Measurements from ENCODE around the gene CHST8. TPM values are rescaled to one million over a fixed set of nuclear protein-coding genes. Genes with fewer than 3 reads are reported as not detected.

CHST8 gene
- total RNA-seq, 1 experiment from 2014 or later = 2.3 TPM

GRCh38 chr19:33749016-33749415 lies 127.3 kb downstream of the CHST8 start:
- Histone ChIP-seq H3K9me3 (ENCODE audit: low read depth, low read length, poor library complexity, severe bottlenecking) (no peaks in the 10 kb centered on the region), H3K36me3 (ENCODE audit: insufficient read depth, low read length, poor library complexity, severe bottlenecking) (no peaks in the 10 kb centered on the region), H3K27me3 (replicated peaks; ENCODE audit: insufficient read depth, low read depth, low read length, poor library complexity) (peaks cover 4% of the 10 kb centered on the region), H3K4me3 (ENCODE audit: low read depth, low read length, poor library complexity, severe bottlenecking) (no peak overlapping the region), H3K4me1 (ENCODE audit: insufficient read depth, low read length, poor library complexity, severe bottlenecking) (peaks cover 16% of the 10 kb centered on the region), H3K27ac (ENCODE audit: low read depth, low read length, poor library complexity, severe bottlenecking) (no peak overlapping the region)
- POLR2A ChIA-PET (ENCODE audit: low non-redundant PET) = no interaction called here
- CTCF ChIA-PET = no interaction called here
- no peak for DNase-seq (ENCODE audit: low spot score)
- no peak for TF ChIP-seq CTCF (conservative IDR thresholded peaks at IDR 0.05; ENCODE audit: low read depth, low read length)
- no peak for TF ChIP-seq EZH2 (IDR thresholded peaks at IDR 0.05; ENCODE audit: borderline replicate concordance, low read depth, low read length, poor library complexity, severe bottlenecking)
- intact Hi-C loops (cut with micrococcal nuclease; ENCODE audit: unreplicated experiment) = no loop called here
- no TSS peak for BruUV-seq (replicated peaks)

GRCh38 chr19:33749619-33750175 lies 127.9 kb downstream of the CHST8 start:
- no peak overlapping the region for H3K27ac ChIP-seq (ENCODE audit: low read depth, low read length, poor library complexity, severe bottlenecking)
- intact Hi-C loops (cut with micrococcal nuclease; ENCODE audit: unreplicated experiment) = no loop called here
- TF ChIP-seq CTCF (conservative IDR thresholded peaks at IDR 0.05; ENCODE audit: low read depth, low read length) = no peak
- TF ChIP-seq EZH2 (IDR thresholded peaks at IDR 0.05; ENCODE audit: borderline replicate concordance, low read depth, low read length, poor library complexity, severe bottlenecking) = no peak
- H3K4me3 ChIP-seq (ENCODE audit: low read depth, low read length, poor library complexity, severe bottlenecking) = no peak overlapping the region
- BruUV-seq (replicated peaks) = no TSS peak
- H3K9me3 ChIP-seq (ENCODE audit: low read depth, low read length, poor library complexity, severe bottlenecking) = no peaks in the 10 kb centered on the region
- peaks cover 19% of the 10 kb centered on the region for H3K4me1 ChIP-seq (ENCODE audit: insufficient read depth, low read length, poor library complexity, severe bottlenecking)
- H3K27me3 ChIP-seq (replicated peaks; ENCODE audit: insufficient read depth, low read depth, low read length, poor library complexity) = peaks cover 4% of the 10 kb centered on the region
- H3K36me3 ChIP-seq (ENCODE audit: insufficient read depth, low read length, poor library complexity, severe bottlenecking) = no peaks in the 10 kb centered on the region
- DNase-seq (ENCODE audit: low spot score) = no peak
- ChIA-PET POLR2A (ENCODE audit: low non-redundant PET) (no interaction called here), CTCF (no interaction called here)

- no TSS peak for BruUV-seq (replicated peaks)
- ChIA-PET CTCF (interaction anchor here (0.5 to 0.9 kb wide), 3 partner anchors 15 to 320 kb away, joined by 3 to 4 read pairs (median 4); no protein-coding TSS in a partner anchor), POLR2A (ENCODE audit: low non-redundant PET) (no interaction called here)
- peaks cover 29% of the 10 kb centered on the region for H3K4me1 ChIP-seq (ENCODE audit: insufficient read depth, low read length, poor library complexity, severe bottlenecking)
- peaks cover 4% of the 10 kb centered on the region for H3K27me3 ChIP-seq (replicated peaks; ENCODE audit: insufficient read depth, low read depth, low read length, poor library complexity)
- no peak overlapping the region for H3K4me3 ChIP-seq (ENCODE audit: low read depth, low read length, poor library complexity, severe bottlenecking)
- intact Hi-C loops (cut with micrococcal nuclease; ENCODE audit: unreplicated experiment) = no loop called here
- no peaks in the 10 kb centered on the region for H3K9me3 ChIP-seq (ENCODE audit: low read depth, low read length, poor library complexity, severe bottlenecking)
- H3K36me3 ChIP-seq (ENCODE audit: insufficient read depth, low read length, poor library complexity, severe bottlenecking) = no peaks in the 10 kb centered on the region
- TF ChIP-seq EZH2 (IDR thresholded peaks at IDR 0.05; ENCODE audit: borderline replicate concordance, low read depth, low read length, poor library complexity, severe bottlenecking) = no peak
- TF ChIP-seq CTCF (conservative IDR thresholded peaks at IDR 0.05; ENCODE audit: low read depth, low read length) = no peak
- H3K27ac ChIP-seq (ENCODE audit: low read depth, low read length, poor library complexity, severe bottlenecking) = no peak overlapping the region
- DNase-seq (ENCODE audit: low spot score) = no peak
Measured at GRCh38 chr19:33750587-33751435, 129.1 kb downstream of the CHST8 start.

All from A673 (cell line).